Naive B cell (primary cell): Measurements from ENCODE around the gene MSGN1. TPM values are rescaled to one million over a fixed set of nuclear protein-coding genes. Genes with fewer than 3 reads are reported as not detected.
"Not testable (repeated sequence)": the region's sequence is repeated elsewhere in the genome, so short reads cannot be mapped to it uniquely, and the experiment has no call there.

Experiments used
- ATAC-seq, 2 donors: fragments of 150-1000 bp; cut with Tn5 transposase; 2 replicates each; pipeline ENCODE4 v1.10.0; 2021; ENCODE audit warnings: low read depth in 2 of 2, mild to moderate bottlenecking in 2 of 2, moderate library complexity in 2 of 2
- DNase-seq: peaks from one replicate; pipeline ENCODE4 v3.0.0; 2022
- H3K27ac Mint-ChIP-seq, 6 donors: one replicate each; pipeline ENCODE4 v1.8.0; 2020 to 2022; ENCODE audit warnings: mild to moderate bottlenecking in 6 of 6, mixed read lengths in 6 of 6, moderate library complexity in 5 of 6, inconsistent platforms in 2 of 6
- H3K27me3 Mint-ChIP-seq, 3 donors: one replicate each; pipeline ENCODE4 v1.8.0; 2021 to 2022; ENCODE audit warnings: mixed read lengths in 3 of 3, mild to moderate bottlenecking in 1 of 3
- H3K36me3 Mint-ChIP-seq, 2 donors: one replicate each; pipeline ENCODE4 v1.8.0; 2020 to 2022; ENCODE audit warnings: mixed read lengths in 2 of 2, inconsistent platforms in 1 of 2, mild to moderate bottlenecking in 1 of 2
- H3K4me1 Mint-ChIP-seq, 3 donors: one replicate each; pipeline ENCODE4 v1.8.0; 2020 to 2022; ENCODE audit warnings: mixed read lengths in 3 of 3, inconsistent platforms in 1 of 3, mild to moderate bottlenecking in 1 of 3, moderate library complexity in 1 of 3
- H3K4me3 Mint-ChIP-seq, 8 donors: one replicate each; pipeline ENCODE4 v1.8.0; 2020 to 2022; ENCODE audit warnings: mild to moderate bottlenecking in 8 of 8, mixed read lengths in 8 of 8, moderate library complexity in 8 of 8, inconsistent platforms in 2 of 8
- H3K9me3 Mint-ChIP-seq, 7 donors: one replicate each; pipeline ENCODE4 v1.8.0; 2020 to 2022; ENCODE audit warnings: mixed read lengths in 7 of 7, mild to moderate bottlenecking in 5 of 7, inconsistent platforms in 2 of 7, moderate library complexity in 1 of 7
- polyA plus RNA-seq, 6 donors: library from polyadenylated mRNA; unstranded; fragments of 300-500 nt; fragmentation: Illumina TruSeq; gene quantifications; one replicate each; pipeline ENCODE4 v1.2.3, GENCODE V29; 2021; ENCODE audit warnings: low read depth in 6 of 6

Gene MSGN1
- polyA plus RNA-seq, 6 donors from 2014 or later = not detected

GRCh38 chr2:17814601-17815000 is 1.7 kb upstream of the MSGN1 start:
- Mint-ChIP-seq H3K27me3 (no peaks in the 10 kb centered on the region), H3K4me3 (peak overlapping the region in 2 of 8 donors; percentile 70 to 74), H3K36me3 (no peaks in the 10 kb centered on the region), H3K9me3 (no peaks in the 10 kb centered on the region), H3K27ac (peak overlapping the region in 4 of 6 donors; percentile 85 to 94 (median 88)), H3K4me1 (peaks cover 30 to 49% (median 36%) of the 10 kb centered on the region in 3 donors)
- ATAC-seq (no peak), DNase-seq (no peak)

DNA sequence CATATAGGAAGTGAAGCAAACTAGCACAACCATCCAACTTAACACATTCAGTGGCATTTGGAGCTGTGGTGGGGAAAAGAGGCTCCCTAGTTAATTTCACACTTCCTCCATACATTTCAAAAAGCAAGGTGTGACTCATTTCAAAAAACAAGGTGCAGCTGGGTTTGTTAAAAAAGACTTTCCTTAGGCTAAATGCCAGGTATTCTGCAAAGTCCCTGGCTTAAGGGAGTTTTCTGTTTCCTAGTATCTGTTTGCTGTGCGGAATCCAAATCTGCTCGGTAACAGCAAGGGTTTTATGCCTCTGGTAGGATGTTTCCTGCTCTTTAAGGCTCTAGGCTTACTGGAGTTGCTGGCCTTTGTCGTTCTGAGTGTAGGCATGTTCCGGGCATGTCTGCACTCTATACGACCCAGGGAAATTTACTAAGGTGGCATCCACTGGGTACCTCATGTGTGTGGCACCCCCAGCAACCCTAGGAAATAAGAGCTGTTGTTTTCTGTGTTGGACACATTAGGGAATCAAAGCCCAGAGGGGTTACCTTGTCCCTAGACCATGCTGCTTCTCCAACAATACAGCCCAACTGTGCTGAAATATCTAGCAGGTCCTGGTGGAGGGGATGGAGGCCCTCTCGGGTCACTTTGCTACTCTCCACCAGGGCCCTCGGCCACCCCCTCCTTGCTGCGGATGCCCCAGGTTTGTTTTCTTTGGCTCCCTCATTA is 634 bp upstream of the MSGN1 start:
- DNase-seq = no peak
- Mint-ChIP-seq H3K4me3 (peak overlapping the region in 1 of 8 donors; percentile 16), H3K27me3 (no peaks in the 10 kb centered on the region), H3K4me1 (peaks cover 30 to 54% (median 36%) of the 10 kb centered on the region in 3 donors), H3K36me3 (no peaks in the 10 kb centered on the region), H3K27ac (peak overlapping the region in 3 of 6 donors; percentile 9 to 70 (median 67)), H3K9me3 (no peaks in the 10 kb centered on the region)
- ATAC-seq = no peak

- Mint-ChIP-seq H3K9me3 (no peaks in the 10 kb centered on the region), H3K36me3 (no peaks in the 10 kb centered on the region), H3K4me1 (peaks cover 33 to 63% (median 39%) of the 10 kb centered on the region in 3 donors), H3K4me3 (no peak overlapping the region), H3K27me3 (no peaks in the 10 kb centered on the region), H3K27ac (peak overlapping the region in 1 of 6 donors; percentile 70)
- DNase-seq (no peak), ATAC-seq (no peak)
Observed at GRCh38 chr2:17818235-17818815, 2.1 kb downstream of the MSGN1 start.

- ATAC-seq (no peak), DNase-seq (no peak)
- Mint-ChIP-seq H3K9me3 (no peaks in the 10 kb centered on the region), H3K36me3 (no peaks in the 10 kb centered on the region), H3K4me3 (no peak overlapping the region), H3K27me3 (no peaks in the 10 kb centered on the region), H3K27ac (peak overlapping the region in 3 of 6 donors; percentile 42 to 78 (median 48)), H3K4me1 (peaks cover 36 to 76% (median 47%) of the 10 kb centered on the region in 3 donors)
Observed at GRCh38 chr2:17821080-17821479, 4.8 kb downstream of the MSGN1 start.

GRCh38 chr2:17821535-17822444 is 5.5 kb downstream of the MSGN1 start:
- DNase-seq = no peak
- Mint-ChIP-seq H3K36me3 (no peaks in the 10 kb centered on the region), H3K27me3 (no peaks in the 10 kb centered on the region), H3K4me3 (peak overlapping the region in 5 of 8 donors; percentile 2 to 62 (median 46)), H3K9me3 (peaks cover 0 to 1% (median 0%) of the 10 kb centered on the region in 7 donors), H3K27ac (peak overlapping the region; percentile 16 to 94 (median 52)), H3K4me1 (peaks cover 36 to 74% (median 54%) of the 10 kb centered on the region in 3 donors)
- peak; percentile 25 to 26 for ATAC-seq

DNA sequence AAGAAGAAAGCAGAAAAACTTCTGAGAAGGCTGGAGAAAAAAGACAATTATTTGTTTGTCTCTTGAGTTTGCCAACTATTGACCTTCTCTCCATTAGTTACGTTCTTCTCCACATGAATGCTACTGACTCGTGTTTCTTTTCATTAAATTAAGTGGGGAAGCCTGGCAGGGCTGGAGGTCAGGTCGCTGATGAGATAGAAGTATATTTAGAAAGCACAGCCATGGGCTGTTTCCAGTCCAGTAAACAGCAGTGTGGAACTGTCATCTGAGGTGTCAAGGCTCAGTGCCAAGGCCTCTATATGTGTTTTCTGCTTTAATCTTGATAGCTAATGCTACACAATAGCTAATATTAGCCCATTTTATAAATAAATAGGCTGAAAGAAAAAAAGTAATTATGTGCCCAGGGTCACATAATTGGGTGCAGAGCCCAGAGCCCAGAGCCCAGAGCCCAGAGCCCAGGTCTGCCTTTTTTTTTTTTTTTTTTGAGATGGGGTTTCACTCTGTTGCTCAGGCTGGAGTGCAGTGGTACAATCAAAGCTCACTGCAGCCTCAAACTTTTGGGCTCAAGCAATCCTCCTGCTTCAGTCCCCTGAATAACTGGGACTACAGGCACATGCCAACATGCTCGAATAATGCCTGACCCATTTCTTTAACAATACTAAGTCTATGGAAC is 6.3 kb downstream of the MSGN1 start:
- peaks cover 34 to 69% (median 55%) of the 10 kb centered on the region in 3 donors for H3K4me1 Mint-ChIP-seq
- H3K4me3 Mint-ChIP-seq = peak overlapping the region in 7 of 8 donors; percentile 12 to 69 (median 49)
- ATAC-seq (peak; percentile 80 to 81), DNase-seq (no peak)
- H3K27me3 Mint-ChIP-seq = no peaks in the 10 kb centered on the region
- no peaks in the 10 kb centered on the region for H3K36me3 Mint-ChIP-seq
- H3K27ac Mint-ChIP-seq = peak overlapping the region; percentile 16 to 94 (median 68)
- H3K9me3 Mint-ChIP-seq = peaks cover 0 to 2% (median 0%) of the 10 kb centered on the region in 7 donors

GRCh38 chr2:17823646-17824045 is 7.4 kb downstream of the MSGN1 start:
- H3K27me3 Mint-ChIP-seq, H3K9me3 Mint-ChIP-seq, H3K36me3 Mint-ChIP-seq, DNase-seq: not testable (repeated sequence)
- H3K4me1 Mint-ChIP-seq = peaks cover 36 to 64% (median 59%) of the 10 kb centered on the region in 3 donors
- peak overlapping the region in 5 of 8 donors; percentile 36 to 77 (median 36) for H3K4me3 Mint-ChIP-seq
- peak; percentile 53 to 64 for ATAC-seq
- peak overlapping the region; percentile 25 to 94 (median 84) for H3K27ac Mint-ChIP-seq

DNA sequence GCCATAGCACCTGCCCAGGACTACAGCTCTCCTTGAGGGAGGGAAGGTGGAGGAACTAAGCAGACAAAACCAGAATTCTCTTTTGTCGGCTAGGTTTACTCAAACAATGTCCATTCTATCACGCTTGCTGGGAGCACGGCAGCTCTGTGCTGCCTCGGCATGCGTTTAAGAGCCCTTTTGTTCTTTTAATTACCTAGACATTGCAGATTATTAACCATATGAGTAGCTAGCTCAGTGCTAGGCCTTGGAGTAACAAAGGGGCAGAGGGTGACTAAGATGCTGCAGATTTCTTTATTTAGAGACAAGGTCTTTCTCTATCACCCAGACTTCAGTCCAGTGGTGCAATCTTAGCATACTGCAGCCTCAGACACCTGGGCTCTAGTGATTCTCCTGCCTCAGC is 11.1 kb downstream of the MSGN1 start:
- Mint-ChIP-seq H3K27me3 (no peaks in the 10 kb centered on the region), H3K4me1 (peaks cover 38 to 63% (median 59%) of the 10 kb centered on the region in 3 donors), H3K4me3 (no peak overlapping the region), H3K36me3 (no peaks in the 10 kb centered on the region), H3K9me3 (peaks cover 0 to 11% (median 6%) of the 10 kb centered on the region in 7 donors), H3K27ac (no peak overlapping the region)
- no peak for ATAC-seq
- no peak for DNase-seq

- Mint-ChIP-seq H3K9me3 (peaks cover 0 to 11% (median 6%) of the 10 kb centered on the region in 7 donors), H3K27ac (no peak overlapping the region), H3K4me1 (peaks cover 34 to 58% (median 54%) of the 10 kb centered on the region in 3 donors), H3K27me3 (no peaks in the 10 kb centered on the region), H3K36me3 (no peaks in the 10 kb centered on the region), H3K4me3 (no peak overlapping the region)
- ATAC-seq (no peak), DNase-seq (no peak)
Observed at GRCh38 chr2:17827785-17828184, 11.5 kb downstream of the MSGN1 start.

DNA sequence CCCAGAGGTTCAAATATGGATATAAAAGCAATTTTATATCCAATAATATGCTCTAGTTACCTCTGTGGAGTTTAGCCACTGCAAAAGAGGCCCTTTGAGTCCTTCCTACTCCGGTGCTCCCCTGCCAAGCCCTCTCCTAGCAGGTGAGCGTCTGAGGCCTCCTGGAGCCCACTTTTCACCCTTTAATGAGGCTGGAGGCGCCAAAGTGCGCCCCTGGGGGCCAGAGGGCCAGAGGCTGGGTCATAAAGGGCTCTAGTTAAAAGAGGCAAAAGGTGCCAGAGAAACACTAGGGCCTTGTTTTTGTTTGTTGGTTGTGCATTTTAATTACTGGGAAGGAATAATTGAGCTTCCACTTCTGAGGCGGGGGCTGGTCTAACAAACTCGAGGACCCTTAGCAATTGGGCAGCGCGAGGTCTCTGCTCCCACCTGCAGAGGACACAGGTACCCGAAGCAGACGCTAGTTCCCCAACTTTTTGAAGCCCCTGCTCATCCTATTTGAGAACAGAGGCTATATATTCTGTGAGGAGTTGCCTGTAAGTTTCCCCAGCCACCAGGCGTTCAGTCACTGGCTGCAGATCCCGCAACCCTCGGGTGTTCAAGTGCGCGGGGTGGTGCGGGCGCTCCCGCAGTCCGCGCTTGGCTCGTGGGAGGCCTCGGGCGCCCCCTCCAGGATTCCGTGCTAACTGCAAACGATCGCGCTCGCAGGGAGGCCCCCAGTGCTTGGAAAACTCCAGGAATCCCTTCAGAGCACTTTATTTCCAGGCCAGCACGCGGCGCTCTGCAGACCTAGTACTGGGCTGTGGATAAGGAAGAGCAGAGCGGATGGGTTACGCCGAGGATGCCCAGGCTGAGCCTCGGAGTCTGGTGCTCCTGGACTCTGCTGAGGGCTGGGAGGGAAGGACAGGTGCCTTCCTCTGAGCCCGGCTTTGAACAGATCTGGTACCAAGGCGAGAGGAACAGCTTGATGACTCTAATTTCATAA is 14.1 kb downstream of the MSGN1 start:
- H3K9me3 Mint-ChIP-seq = peaks cover 0 to 11% (median 6%) of the 10 kb centered on the region in 7 donors
- H3K27me3 Mint-ChIP-seq = no peaks in the 10 kb centered on the region
- ATAC-seq (peak; percentile 79 to 88), DNase-seq (peak; percentile 64)
- peaks cover 20 to 39% (median 31%) of the 10 kb centered on the region in 3 donors for H3K4me1 Mint-ChIP-seq
- H3K4me3 Mint-ChIP-seq = peak overlapping the region in 7 of 8 donors; percentile 56 to 85 (median 69)
- H3K36me3 Mint-ChIP-seq = no peaks in the 10 kb centered on the region
- H3K27ac Mint-ChIP-seq = no peak overlapping the region

- H3K4me3 Mint-ChIP-seq = no peak overlapping the region
- H3K4me1 Mint-ChIP-seq = peaks cover 3 to 8% (median 5%) of the 10 kb centered on the region in 3 donors
- no peak overlapping the region for H3K27ac Mint-ChIP-seq
- no peaks in the 10 kb centered on the region for H3K27me3 Mint-ChIP-seq
- no peak for DNase-seq
- ATAC-seq = no peak
- no peaks in the 10 kb centered on the region for H3K9me3 Mint-ChIP-seq
- no peaks in the 10 kb centered on the region for H3K36me3 Mint-ChIP-seq
Observed at GRCh38 chr2:17835516-17835915, 19.3 kb downstream of the MSGN1 start.

DNA sequence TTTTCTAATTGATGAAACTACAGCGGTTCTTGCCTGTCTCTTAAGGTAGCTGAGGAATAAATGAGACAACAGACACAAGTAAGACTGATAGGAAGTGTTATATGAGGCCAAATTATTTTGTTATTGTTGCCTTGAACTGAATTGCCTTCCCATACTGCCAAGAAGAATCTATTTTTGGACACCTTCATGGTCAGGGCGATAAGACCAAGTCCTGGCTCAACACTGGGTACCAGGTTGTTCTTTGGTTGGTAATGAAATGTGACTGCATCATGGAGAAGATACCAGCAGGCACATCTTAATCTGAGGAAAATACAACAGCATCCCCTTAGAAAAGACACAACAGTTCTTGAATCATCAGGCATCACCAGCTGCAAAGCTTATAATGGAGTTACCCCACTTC is 23.7 kb downstream of the MSGN1 start:
- Mint-ChIP-seq H3K27me3 (no peaks in the 10 kb centered on the region), H3K27ac (no peak overlapping the region), H3K4me3 (no peak overlapping the region), H3K36me3 (no peaks in the 10 kb centered on the region), H3K9me3 (no peaks in the 10 kb centered on the region), H3K4me1 (no peaks in the 10 kb centered on the region)
- DNase-seq (no peak), ATAC-seq (no peak)
